Measurements from ENCODE around the gene RIMS4. TPM values are rescaled to one million over a fixed set of nuclear protein-coding genes. Genes with fewer than 3 reads are reported as not detected.

Gene RIMS4
- total RNA-seq, 1 donor from 2014 or later, result not detected

GRCh38 chr20:44836601-44837120 is 26.3 kb upstream of the RIMS4 start:
- H3K4me3 Mint-ChIP-seq, result no peak overlapping the region
- ATAC-seq (ENCODE audit: low read depth), result no peak
- no peaks in the 10 kb centered on the region for H3K4me1 Mint-ChIP-seq
- no peak for DNase-seq
- ChIA-PET POLR2A (no interaction called here), CTCF (no interaction called here)
- peaks cover 25% of the 10 kb centered on the region for H3K27me3 Mint-ChIP-seq
- TF ChIP-seq CTCF (IDR thresholded peaks at IDR 0.05), result no peak
- intact Hi-C loops (cut with micrococcal nuclease), result no loop called here
- no peaks in the 10 kb centered on the region for H3K36me3 Mint-ChIP-seq (ENCODE audit: low read depth)
- no peak overlapping the region for H3K27ac Mint-ChIP-seq
- peaks cover 10% of the 10 kb centered on the region for H3K9me3 Mint-ChIP-seq

- no peaks in the 10 kb centered on the region for H3K36me3 Mint-ChIP-seq (ENCODE audit: low read depth)
- H3K9me3 Mint-ChIP-seq, result peaks cover 11% of the 10 kb centered on the region
- H3K4me1 Mint-ChIP-seq, result no peaks in the 10 kb centered on the region
- H3K4me3 Mint-ChIP-seq, result no peak overlapping the region
- peaks cover 30% of the 10 kb centered on the region for H3K27me3 Mint-ChIP-seq
- intact Hi-C loops (cut with micrococcal nuclease), result no loop called here
- DNase-seq (no peak), ATAC-seq (ENCODE audit: low read depth) (no peak)
- POLR2A ChIA-PET, result no interaction called here
- no peak for TF ChIP-seq CTCF (IDR thresholded peaks at IDR 0.05)
- H3K27ac Mint-ChIP-seq, result no peak overlapping the region
- CTCF ChIA-PET, result no interaction called here
Observed at GRCh38 chr20:44835661-44836221, 25.4 kb upstream of the RIMS4 start.

DNA sequence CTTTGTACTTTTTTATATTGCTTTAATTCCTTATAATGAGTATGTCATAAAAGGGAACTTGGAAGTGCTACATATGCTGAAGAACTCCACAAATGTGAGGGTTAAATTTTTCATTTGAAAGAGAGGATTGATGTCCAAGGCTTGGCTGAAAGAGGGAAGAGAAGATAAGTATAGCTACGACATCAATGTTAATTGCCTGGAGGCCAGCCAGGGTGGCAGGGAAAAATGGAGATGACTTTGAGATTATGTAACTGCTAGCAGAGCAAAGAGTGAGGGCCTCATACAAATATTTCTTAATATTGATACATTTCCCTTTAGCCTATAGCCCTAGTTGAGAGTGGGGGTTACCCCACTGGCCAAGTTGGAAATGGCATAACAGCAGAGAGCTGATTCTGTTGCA is 24.8 kb upstream of the RIMS4 start:
- no peak for TF ChIP-seq CTCF (IDR thresholded peaks at IDR 0.05)
- Mint-ChIP-seq H3K4me3 (no peak overlapping the region), H3K27ac (no peak overlapping the region), H3K27me3 (peaks cover 29% of the 10 kb centered on the region), H3K4me1 (no peaks in the 10 kb centered on the region), H3K9me3 (peaks cover 12% of the 10 kb centered on the region), H3K36me3 (ENCODE audit: low read depth) (no peaks in the 10 kb centered on the region)
- DNase-seq (no peak), ATAC-seq (ENCODE audit: low read depth) (no peak)
- ChIA-PET CTCF (no interaction called here), POLR2A (no interaction called here)
- intact Hi-C loops (cut with micrococcal nuclease), result no loop called here

GRCh38 chr20:44834693-44835092 is 24.3 kb upstream of the RIMS4 start:
- intact Hi-C loops (cut with micrococcal nuclease), result no loop called here
- no peaks in the 10 kb centered on the region for H3K36me3 Mint-ChIP-seq (ENCODE audit: low read depth)

GRCh38 chr20:44833437-44833836 is 23.1 kb upstream of the RIMS4 start:
- TF ChIP-seq CTCF (IDR thresholded peaks at IDR 0.05), result no peak
- ChIA-PET POLR2A (no interaction called here), CTCF (no interaction called here)
- Mint-ChIP-seq H3K4me3 (no peak overlapping the region), H3K4me1 (no peaks in the 10 kb centered on the region), H3K27me3 (peaks cover 30% of the 10 kb centered on the region), H3K27ac (no peak overlapping the region), H3K9me3 (peaks cover 12% of the 10 kb centered on the region), H3K36me3 (ENCODE audit: low read depth) (no peaks in the 10 kb centered on the region)
- DNase-seq (no peak), ATAC-seq (ENCODE audit: low read depth) (no peak)
- intact Hi-C loops (cut with micrococcal nuclease), result no loop called here

More at GRCh38 chr20:44834693-44835092, 24.3 kb upstream of the RIMS4 start:
- H3K27ac Mint-ChIP-seq, result no peak overlapping the region
- no peak for TF ChIP-seq CTCF (IDR thresholded peaks at IDR 0.05)
- ChIA-PET CTCF (no interaction called here), POLR2A (no interaction called here)
- H3K4me1 Mint-ChIP-seq, result no peaks in the 10 kb centered on the region
- H3K4me3 Mint-ChIP-seq, result no peak overlapping the region
- DNase-seq (no peak), ATAC-seq (ENCODE audit: low read depth) (no peak)
- H3K27me3 Mint-ChIP-seq, result peaks cover 30% of the 10 kb centered on the region
- peaks cover 13% of the 10 kb centered on the region for H3K9me3 Mint-ChIP-seq
